ENCODE measurements around the gene C13orf46.

- TF ChIP-seq, protein P1, sequence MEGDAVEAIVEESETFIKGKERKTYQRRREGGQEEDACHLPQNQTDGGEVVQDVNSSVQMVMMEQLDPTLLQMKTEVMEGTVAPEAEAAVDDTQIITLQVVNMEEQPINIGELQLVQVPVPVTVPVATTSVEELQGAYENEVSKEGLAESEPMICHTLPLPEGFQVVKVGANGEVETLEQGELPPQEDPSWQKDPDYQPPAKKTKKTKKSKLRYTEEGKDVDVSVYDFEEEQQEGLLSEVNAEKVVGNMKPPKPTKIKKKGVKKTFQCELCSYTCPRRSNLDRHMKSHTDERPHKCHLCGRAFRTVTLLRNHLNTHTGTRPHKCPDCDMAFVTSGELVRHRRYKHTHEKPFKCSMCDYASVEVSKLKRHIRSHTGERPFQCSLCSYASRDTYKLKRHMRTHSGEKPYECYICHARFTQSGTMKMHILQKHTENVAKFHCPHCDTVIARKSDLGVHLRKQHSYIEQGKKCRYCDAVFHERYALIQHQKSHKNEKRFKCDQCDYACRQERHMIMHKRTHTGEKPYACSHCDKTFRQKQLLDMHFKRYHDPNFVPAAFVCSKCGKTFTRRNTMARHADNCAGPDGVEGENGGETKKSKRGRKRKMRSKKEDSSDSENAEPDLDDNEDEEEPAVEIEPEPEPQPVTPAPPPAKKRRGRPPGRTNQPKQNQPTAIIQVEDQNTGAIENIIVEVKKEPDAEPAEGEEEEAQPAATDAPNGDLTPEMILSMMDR (IDR thresholded peaks at IDR 0.05) = no peak
- TF ChIP-seq POLR2AphosphoS5 (IDR thresholded peaks at IDR 0.05) (no peak), POLR2A (IDR thresholded peaks at IDR 0.05) (no peak)
Observed at GRCh38 chr13:113963376-113963775, 10.5 kb downstream of the C13orf46 start.

Measured in gastroesophageal sphincter (tissue), 3 donors.